ENCODE measurements around the gene SIK2. TPM values are rescaled to one million over a fixed set of nuclear protein-coding genes. Genes with fewer than 3 reads are reported as not detected.
"Not testable (repeated sequence)": the region's sequence is repeated elsewhere in the genome, so short reads cannot be mapped to it uniquely, and the experiment has no call there.

Gene SIK2
- polyA plus RNA-seq, 12 donors: 20.2 to 29.0 (median 24.2) TPM; not detected in 1

DNA sequence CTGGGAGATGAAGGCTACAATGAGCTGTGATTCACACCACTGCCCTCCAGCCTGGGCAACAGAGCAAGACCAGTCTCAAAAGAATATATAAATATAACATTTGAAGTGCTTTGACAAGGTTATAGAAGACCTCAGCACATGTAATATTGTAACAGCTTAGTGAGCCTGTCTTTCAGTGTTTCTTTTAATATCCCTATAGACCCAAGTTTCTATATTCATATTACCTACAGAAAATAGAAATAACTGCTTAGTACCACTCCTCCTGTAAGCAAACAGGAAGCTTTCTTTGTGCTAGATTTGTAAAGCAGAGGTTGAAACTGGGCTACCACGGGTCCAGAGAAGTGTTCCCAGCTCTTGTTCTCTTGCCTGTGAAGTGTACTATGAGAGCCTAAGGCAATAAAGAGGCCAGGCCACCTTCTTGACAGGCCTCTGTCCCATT is 95.7 kb downstream of the SIK2 start:
- DNase-seq: no peak

GRCh38 chr11:111698852-111699559 is 96.8 kb downstream of the SIK2 start:
- DNase-seq: no peak

DNA sequence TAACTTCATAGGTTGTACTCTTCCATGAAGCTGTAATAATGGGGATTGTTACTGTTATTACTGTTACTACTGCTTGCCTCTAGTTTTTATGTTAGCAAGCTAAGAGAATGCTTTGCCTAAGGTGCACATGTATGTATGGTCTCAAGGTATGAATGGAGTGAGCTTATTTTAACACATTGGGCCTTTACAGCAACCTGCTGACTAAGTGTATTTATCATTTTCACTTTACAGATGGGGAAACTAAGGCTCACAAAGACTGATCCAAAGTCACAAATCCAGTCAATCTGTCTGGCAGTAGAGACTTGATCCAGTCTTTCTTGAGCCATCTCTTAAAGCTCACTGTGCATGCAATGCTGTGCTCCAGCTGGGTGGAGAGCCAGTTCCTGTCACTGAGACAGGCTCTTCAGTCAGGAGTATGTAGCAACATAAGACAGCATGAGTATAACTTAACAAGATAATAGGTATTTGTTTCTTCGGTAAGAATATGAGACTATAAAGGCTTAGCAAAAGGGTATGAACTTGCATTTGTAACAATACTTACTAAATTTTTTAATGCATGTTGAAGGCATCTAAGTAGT is 97.4 kb downstream of the SIK2 start:
- DNase-seq: no peak

- DNase-seq: no peak
Observed at GRCh38 chr11:111700162-111700561, 97.9 kb downstream of the SIK2 start.

- DNase-seq: no peak
Observed at GRCh38 chr11:111702623-111703022, 100.4 kb downstream of the SIK2 start.

DNA sequence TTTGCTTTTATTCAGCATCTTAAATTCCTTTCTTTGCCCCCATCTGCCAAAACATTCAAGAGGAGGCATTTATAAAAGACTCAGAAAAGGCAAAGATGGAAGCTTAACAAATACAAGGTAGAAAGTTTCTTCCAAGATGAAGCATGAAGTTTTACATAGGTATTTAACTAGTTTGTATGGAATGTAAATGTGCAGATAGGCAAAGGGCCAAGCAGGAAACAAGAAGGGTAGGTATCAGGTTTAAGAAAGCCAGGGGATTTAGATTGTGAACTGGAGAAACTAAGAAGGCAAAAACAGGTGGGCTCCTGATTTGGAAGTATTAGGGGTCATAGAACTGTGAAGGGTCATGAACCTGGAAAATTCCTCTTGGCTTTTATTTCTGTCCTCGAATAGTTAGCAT is 101.3 kb downstream of the SIK2 start:
- DNase-seq: no peak

- DNase-seq: no peak
Observed at GRCh38 chr11:111707039-111707690, 104.9 kb downstream of the SIK2 start.

GRCh38 chr11:111707691-111708067 is 105.4 kb downstream of the SIK2 start:
- no peak for DNase-seq

GRCh38 chr11:111714522-111714921 is 112.3 kb downstream of the SIK2 start:
- no peak for DNase-seq

GRCh38 chr11:111715142-111715816 is 113.0 kb downstream of the SIK2 start:
- DNase-seq: no peak

GRCh38 chr11:111717660-111718059 is 115.4 kb downstream of the SIK2 start:
- not testable (repeated sequence) for DNase-seq

GRCh38 chr11:111718436-111718835 is 116.2 kb downstream of the SIK2 start:
- no peak for DNase-seq

GRCh38 chr11:111718859-111719258 is 116.6 kb downstream of the SIK2 start:
- no peak for DNase-seq

DNA sequence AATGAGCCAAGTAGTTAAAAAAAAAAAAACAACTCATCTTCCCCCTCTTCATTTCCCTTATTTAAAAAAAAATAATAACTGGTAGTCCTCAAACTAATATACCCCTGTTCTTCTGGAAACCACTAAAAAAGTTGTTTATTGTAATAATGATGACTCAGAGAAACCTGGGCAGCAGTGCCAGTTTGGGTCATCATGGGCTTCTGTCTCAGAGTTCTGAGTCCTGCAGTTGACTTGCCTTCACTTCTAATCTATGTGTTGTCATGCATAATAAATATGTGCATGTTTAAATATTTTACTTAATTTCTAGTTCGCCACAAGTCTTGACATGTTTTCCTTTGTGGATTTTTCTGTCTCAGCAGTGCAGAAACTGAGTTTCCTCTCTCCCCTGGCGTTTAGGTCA is 117.1 kb downstream of the SIK2 start:
- no peak for DNase-seq

- no peak for DNase-seq
Observed at GRCh38 chr11:111720801-111721494, 118.7 kb downstream of the SIK2 start.

DNA sequence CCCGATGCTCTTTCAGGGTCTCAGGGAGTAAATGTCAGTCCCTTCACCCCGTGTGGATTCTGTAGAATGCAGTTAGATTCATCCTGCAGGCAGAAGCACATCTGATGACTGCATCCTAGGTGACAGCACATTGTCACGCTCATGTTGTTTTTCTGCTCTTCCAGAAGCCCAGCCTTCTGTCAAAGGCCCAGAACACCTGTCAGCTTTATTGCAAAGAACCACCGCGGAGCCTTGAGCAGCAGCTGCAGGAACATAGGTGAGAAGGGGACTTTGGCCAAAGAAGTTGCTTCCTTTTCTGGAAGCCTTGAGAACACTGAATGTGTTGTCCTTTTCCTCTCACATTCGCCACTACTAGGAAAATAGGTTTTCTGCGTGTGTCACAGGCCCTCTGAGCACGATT is 120.3 kb downstream of the SIK2 start:
- DNase-seq: no peak

DNA sequence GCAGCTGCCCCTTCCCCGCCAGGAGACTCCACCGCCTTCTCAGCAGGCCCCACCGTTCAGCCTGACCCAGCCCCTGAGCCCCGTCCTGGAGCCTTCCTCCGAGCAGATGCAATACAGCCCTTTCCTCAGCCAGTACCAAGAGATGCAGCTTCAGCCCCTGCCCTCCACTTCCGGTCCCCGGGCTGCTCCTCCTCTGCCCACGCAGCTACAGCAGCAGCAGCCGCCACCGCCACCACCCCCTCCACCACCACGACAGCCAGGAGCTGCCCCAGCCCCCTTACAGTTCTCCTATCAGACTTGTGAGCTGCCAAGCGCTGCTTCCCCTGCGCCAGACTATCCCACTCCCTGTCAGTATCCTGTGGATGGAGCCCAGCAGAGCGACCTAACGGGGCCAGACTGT is 121.3 kb downstream of the SIK2 start:
- DNase-seq: no peak

DNA sequence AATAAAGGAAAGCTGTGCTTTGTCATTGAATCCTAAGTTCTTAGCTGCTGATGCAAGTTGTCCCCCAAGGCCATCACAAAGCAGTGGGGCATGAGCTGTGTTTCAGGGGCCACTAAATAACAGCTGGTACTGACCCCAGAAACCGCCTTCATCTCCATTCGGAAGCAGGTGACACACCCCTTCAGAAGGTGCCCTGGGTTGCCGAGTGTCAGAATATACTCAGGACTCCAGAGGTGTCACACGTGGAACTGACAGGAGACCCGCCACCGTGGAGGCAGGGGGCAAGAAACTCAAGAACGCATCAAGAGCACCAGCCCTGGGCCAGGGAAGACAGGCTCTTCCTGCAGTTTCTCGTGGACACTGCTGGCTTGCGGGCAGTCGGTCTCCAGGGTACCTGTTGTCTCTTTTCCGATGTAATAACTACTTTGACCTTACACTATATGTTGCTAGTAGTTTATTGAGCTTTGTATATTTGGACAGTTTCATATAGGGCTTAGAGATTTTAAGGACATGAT is 122.4 kb downstream of the SIK2 start:
- DNase-seq: no peak

- no peak for DNase-seq
Observed at GRCh38 chr11:111725621-111726020, 123.4 kb downstream of the SIK2 start.

DNA sequence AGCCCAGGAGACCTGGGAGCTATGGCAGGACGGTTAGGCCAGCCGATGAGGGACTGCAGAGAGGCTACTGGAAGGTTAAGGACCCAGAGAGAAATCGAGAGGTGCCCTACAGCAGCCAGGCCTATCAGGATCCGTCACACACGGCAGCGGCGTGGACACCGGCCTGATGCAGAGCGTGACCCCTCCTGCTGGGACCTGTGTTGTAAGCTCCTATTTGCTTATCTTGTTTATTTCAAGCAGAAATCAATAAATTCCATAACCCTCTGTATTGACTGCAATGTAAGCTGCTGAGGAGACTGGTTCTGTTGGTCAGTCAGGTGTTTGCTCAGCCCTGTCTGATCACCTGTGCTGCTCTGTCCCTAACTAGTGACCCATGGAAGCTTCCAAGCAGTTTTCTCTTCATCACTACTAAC is 124.1 kb downstream of the SIK2 start:
- no peak for DNase-seq

GRCh38 chr11:111727431-111727830 is 125.2 kb downstream of the SIK2 start:
- no peak for DNase-seq

Measured in muscle of arm (tissue), 12 donors.